H1 (cell line): ENCODE measurements around the gene LAMB1. TPM values are rescaled to one million over a fixed set of nuclear protein-coding genes. Genes with fewer than 3 reads are reported as not detected.

Experiments used
- CTCF ChIA-PET: fragments of 300-600 bp; sonication (Branson Sonifier 250); formaldehyde crosslinking; loops from one replicate; lab custom pipeline; 2021; ENCODE audit not compliant: partially characterized antibody; lab: Charles Lee
- POLR2A ChIA-PET: fragments of 300-600 bp; sonication (Branson Sonifier 250); formaldehyde crosslinking; loops from one replicate; lab custom pipeline; 2021; ENCODE audit warnings: inconsistent platforms; ENCODE audit not compliant: partially characterized antibody; lab: Charles Lee
- DNase-seq, 2 experiments: peaks; one replicate each; pipeline versions ENCODE4 v3.0.0 to v3.0.0-alpha.2; 2010 to 2022; ENCODE audit warnings: low spot score in 2 of 2, low read depth in 1 of 2, mixed read lengths in 1 of 2
- FAIRE-seq: peaks from 2 replicates; lab custom pipeline; 2011; peaks lifted over from hg19 to GRCh38; lab: Jason Lieb, UNC
- H2AFZ ChIP-seq: 2 replicates; pipeline ENCODE4 v1.8.1; 2012; ENCODE audit warnings: low read length, inconsistent platforms
- H2AK5ac ChIP-seq: 2 replicates; pipeline ENCODE4 v1.6.1; 2013; ENCODE audit warnings: low read depth, low read length
- H2BK120ac ChIP-seq: replicated peaks from 2 replicates; pipeline ENCODE3; 2013; ENCODE audit warnings: low read depth, low read length, inconsistent platforms
- H2BK12ac ChIP-seq: 2 replicates; pipeline ENCODE4 v1.6.1; 2013; ENCODE audit warnings: low read depth, low read length
- H2BK15ac ChIP-seq: 2 replicates; pipeline ENCODE4 v1.6.1; 2013; ENCODE audit warnings: low read length
- H2BK20ac ChIP-seq: 2 replicates; pipeline ENCODE4 v1.6.1; 2013; ENCODE audit warnings: low read length
- H2BK5ac ChIP-seq: 2 replicates; pipeline ENCODE4 v1.6.1; 2013; ENCODE audit warnings: low read depth, low read length
- H3K14ac ChIP-seq: 2 replicates; pipeline ENCODE4 v1.6.1; 2013; ENCODE audit warnings: inconsistent platforms; ENCODE audit not compliant: insufficient read length
- H3K18ac ChIP-seq: 2 replicates; pipeline ENCODE4 v1.6.1; 2013; ENCODE audit warnings: low read length; ENCODE audit errors: extremely low read depth
- H3K23ac ChIP-seq: 2 replicates; pipeline ENCODE4 v1.6.1; 2013; ENCODE audit warnings: inconsistent platforms; ENCODE audit not compliant: insufficient read length
- H3K23me2 ChIP-seq: 2 replicates; pipeline ENCODE4 v1.6.1; 2013; ENCODE audit warnings: low read depth, low read length
- H3K27ac ChIP-seq: 2 replicates; pipeline ENCODE4 v1.6.1; 2011; ENCODE audit warnings: low read depth, low read length, inconsistent platforms
- H3K27me3 ChIP-seq, 4 experiments: replicated peaks in 1 of 4; 1 replicate in 1 of 4; 2 replicates in 3 of 4; pipeline versions ENCODE4 v1.6.1 to v1.8.1; 2011 to 2013; ENCODE audit warnings: low read length in 3 of 4, mild to moderate bottlenecking in 3 of 4, inconsistent platforms in 2 of 4, mixed read lengths in 2 of 4, moderate library complexity in 1 of 4; ENCODE audit not compliant: control insufficient read depth in 3 of 4, insufficient read depth in 3 of 4; ENCODE audit errors: extremely low read depth in 1 of 4
- H3K36me3 ChIP-seq, 4 experiments: 2 replicates each; pipeline versions ENCODE4 v1.6.1 to v1.8.1; 2011 to 2013; ENCODE audit warnings: mild to moderate bottlenecking in 4 of 4, low read length in 3 of 4, moderate library complexity in 2 of 4, control low read depth in 1 of 4, inconsistent platforms in 1 of 4; ENCODE audit not compliant: insufficient read depth in 4 of 4, control insufficient read depth in 2 of 4
- H3K4ac ChIP-seq: replicated peaks from 2 replicates; pipeline ENCODE3; 2013; ENCODE audit warnings: low read length, low read depth, mixed read lengths, inconsistent platforms; ENCODE audit not compliant: insufficient read length
- H3K4me1 ChIP-seq, 4 experiments: replicated peaks in 1 of 4; 1 replicate in 1 of 4; 2 replicates in 3 of 4; pipeline versions ENCODE4 v1.6.1 to v1.8.1; 2011 to 2013; ENCODE audit warnings: low read length in 3 of 4, inconsistent platforms in 2 of 4, mixed read lengths in 1 of 4; ENCODE audit not compliant: insufficient read depth in 4 of 4, control insufficient read depth in 3 of 4
- H3K4me2 ChIP-seq, 2 experiments: 2 replicates each; pipeline versions ENCODE4 v1.6.1 to v1.8.1; 2011 to 2013; ENCODE audit warnings: low read depth in 2 of 2, low read length in 2 of 2, control low read depth in 1 of 2, inconsistent platforms in 1 of 2, mild to moderate bottlenecking in 1 of 2; ENCODE audit not compliant: insufficient read depth in 1 of 2
- H3K4me3 ChIP-seq, 4 experiments: fragments of 200-600, 300-600 bp in 1 of 4; sonication (generic), shearing (Covaris generic), sonication (Bioruptor Twin) in 1 of 4; 2 replicates each; pipeline versions ENCODE4 v1.5.1 to v1.8.1; 2011 to 2016; ENCODE audit warnings: low read length in 4 of 4, low read depth in 3 of 4, control low read depth in 2 of 4, inconsistent platforms in 2 of 4, mild to moderate bottlenecking in 2 of 4, mixed read lengths in 1 of 4, moderate library complexity in 1 of 4; ENCODE audit not compliant: insufficient read depth in 2 of 4; ENCODE audit errors: extremely low read depth in 1 of 4
- H3K56ac ChIP-seq: replicated peaks from 2 replicates; pipeline ENCODE3; 2013; ENCODE audit warnings: low read depth, mild to moderate bottlenecking, mixed read lengths, low read length, inconsistent platforms; ENCODE audit not compliant: insufficient read length
- H3K79me1 ChIP-seq: 2 replicates; pipeline ENCODE4 v1.6.1; 2013; ENCODE audit warnings: low read depth, low read length, control low read depth
- H3K79me2 ChIP-seq, 2 experiments: 2 replicates each; pipeline versions ENCODE4 v1.6.1 to v1.8.1; 2012 to 2013; ENCODE audit warnings: low read length in 2 of 2, mild to moderate bottlenecking in 2 of 2, inconsistent platforms in 1 of 2; ENCODE audit not compliant: insufficient read depth in 2 of 2, control insufficient read depth in 1 of 2
- H3K9ac ChIP-seq, 4 experiments: replicated peaks in 1 of 4; 1 replicate in 1 of 4; 2 replicates in 3 of 4; pipeline versions ENCODE4 v1.6.1 to v1.8.1; 2011 to 2013; ENCODE audit warnings: low read depth in 3 of 4, low read length in 3 of 4, control low read depth in 2 of 4, mild to moderate bottlenecking in 2 of 4, moderate library complexity in 2 of 4, inconsistent platforms in 1 of 4; ENCODE audit errors: extremely low read depth in 1 of 4
- H3K9me3 ChIP-seq, 2 experiments: 2 replicates each; pipeline versions ENCODE4 v1.6.1 to v1.8.1; 2012 to 2013; ENCODE audit warnings: mild to moderate bottlenecking in 2 of 2, moderate library complexity in 2 of 2, control low read depth in 1 of 2, inconsistent platforms in 1 of 2, low read depth in 1 of 2, low read length in 1 of 2, mixed read lengths in 1 of 2; ENCODE audit not compliant: insufficient read depth in 2 of 2
- H4K20me1 ChIP-seq, 2 experiments: replicated peaks in 1 of 2; 2 replicates each; pipeline versions ENCODE3 to v1.8.1; 2011 to 2013; ENCODE audit warnings: inconsistent platforms in 2 of 2, low read length in 2 of 2, mild to moderate bottlenecking in 1 of 2; ENCODE audit not compliant: insufficient read depth in 2 of 2, control insufficient read depth in 1 of 2
- H4K5ac ChIP-seq: 2 replicates; pipeline ENCODE4 v1.6.1; 2013; ENCODE audit warnings: low read length, low read depth, mixed read lengths, inconsistent platforms; ENCODE audit not compliant: insufficient read length
- H4K8ac ChIP-seq: 2 replicates; pipeline ENCODE4 v1.8.0; 2013; ENCODE audit warnings: mild to moderate bottlenecking, moderate library complexity, low read length, inconsistent platforms; ENCODE audit not compliant: insufficient read depth; ENCODE audit errors: extremely low read depth
- H4K91ac ChIP-seq: replicated peaks from 2 replicates; pipeline ENCODE3; 2013; ENCODE audit warnings: low read length, mixed read lengths, inconsistent platforms; ENCODE audit not compliant: insufficient read length
- ASH2L ChIP-seq: fragments of 200-600, 300-600 bp; sonication (generic); IDR thresholded peaks from one replicate; pipeline ENCODE4 v1.7.1; 2017; ENCODE audit warnings: low read length
- BRCA1 ChIP-seq: IDR thresholded peaks from 2 replicates; pipeline ENCODE4 v1.6.1; 2012; ENCODE audit warnings: low read depth, low read length, improper control_type of control experiment
- CREB1 ChIP-seq: IDR thresholded peaks from 2 replicates; pipeline ENCODE4 v1.6.1; 2012; ENCODE audit warnings: inconsistent platforms
- GTF2F1 ChIP-seq: IDR thresholded peaks from 2 replicates; pipeline ENCODE4 v1.6.1; 2012; ENCODE audit warnings: low read depth, low read length, improper control_type of control experiment, borderline replicate concordance
- HDAC2 ChIP-seq, 2 experiments: fragments of 300-600 bp in 1 of 2; sonication (generic) in 1 of 2; IDR thresholded peaks; 2 replicates each; pipeline ENCODE4 v1.6.1; 2011 to 2012; ENCODE audit warnings: low read depth in 2 of 2, low read length in 2 of 2, mild to moderate bottlenecking in 2 of 2, moderate library complexity in 2 of 2, borderline replicate concordance in 1 of 2, inconsistent platforms in 1 of 2
- RFX5 ChIP-seq: IDR thresholded peaks from 2 replicates; pipeline ENCODE4 v1.6.1; 2011; ENCODE audit warnings: low read depth, low read length, improper control_type of control experiment, borderline replicate concordance
- RNF2 ChIP-seq: fragments of 200-900, 300-1000 bp; sonication (generic); IDR thresholded peaks from 2 replicates; pipeline ENCODE4 v1.7.1; 2016; ENCODE audit warnings: borderline replicate concordance, low read depth, mild to moderate bottlenecking, antibody characterized with exemption, low read length; ENCODE audit not compliant: poor library complexity, severe bottlenecking; ENCODE audit errors: missing control alignments
- TBP ChIP-seq: IDR thresholded peaks from 2 replicates; pipeline ENCODE4 v1.6.1; 2011; ENCODE audit warnings: low read depth, low read length, improper control_type of control experiment
- WGBS, 2 experiments: shearing (Covaris generic) in 1 of 2; methylation state at CpG; one replicate each; pipeline versions ENCODE4 v1.1.6 to v1.1.7; 2013 to 2015; ENCODE audit warnings: low lambda C conversion rate in 2 of 2, mixed read lengths in 2 of 2, inconsistent platforms in 1 of 2, low coverage in 1 of 2, missing lambda C conversion rate in 1 of 2; ENCODE audit not compliant: insufficient replicate concordance in 2 of 2, insufficient coverage in 1 of 2, insufficient read length in 1 of 2; ENCODE audit errors: extremely low coverage in 1 of 2, missing lambda C conversion rate in 1 of 2; 5-methylcytosine and 5-hydroxymethylcytosine counted together
- polyA plus RNA-seq, 7 experiments: library from polyadenylated mRNA; depleted of rRNA in 3 of 7; stranded (reverse) in 5 of 7; unstranded in 2 of 7; fragments of >200 nt in 5 of 7; fragments of 200-250 nt in 2 of 7; gene quantifications; 1 replicate in 5 of 7; 2 replicates in 1 of 7; 4 replicates in 1 of 7; pipeline versions ENCODE4 v1.2.1 to v1.2.3, GENCODE V29; 2011 to 2013; ENCODE audit warnings: missing spikeins in 2 of 7, mixed read lengths in 2 of 7
- total RNA-seq: library from RNA; stranded (reverse); fragmentation: NEBNext Ultra II Directional; extraction: Animal tissue kit (Norgen Biotek cat#: 25700); gene quantifications from 2 replicates; pipeline ENCODE4 v1.2.1, GENCODE V29; 2021
- TF ChIP-seq, protein P1 (sequence below): IDR thresholded peaks from 2 replicates; pipeline ENCODE4 v1.6.1; 2012; ENCODE audit warnings: inconsistent platforms
- TF ChIP-seq, protein P2 (sequence below), 3 experiments: IDR thresholded peaks; 1 replicate in 2 of 3; 2 replicates in 1 of 3; pipeline versions ENCODE4 v1.5.1 to v1.6.1; 2011; ENCODE audit warnings: low read length in 3 of 3, mild to moderate bottlenecking in 3 of 3, inconsistent platforms in 2 of 3, low read depth in 1 of 3, moderate library complexity in 1 of 3; ENCODE audit not compliant: insufficient read depth in 1 of 3; ENCODE audit errors: control extremely low read depth in 1 of 3

LAMB1 gene
- total and polyA plus RNA-seq, 2 of the 8 experiments (the other 6 are each of a cell fraction or from before 2014, with no cell fraction given), result 31.9 to 38.5 TPM

DNA sequence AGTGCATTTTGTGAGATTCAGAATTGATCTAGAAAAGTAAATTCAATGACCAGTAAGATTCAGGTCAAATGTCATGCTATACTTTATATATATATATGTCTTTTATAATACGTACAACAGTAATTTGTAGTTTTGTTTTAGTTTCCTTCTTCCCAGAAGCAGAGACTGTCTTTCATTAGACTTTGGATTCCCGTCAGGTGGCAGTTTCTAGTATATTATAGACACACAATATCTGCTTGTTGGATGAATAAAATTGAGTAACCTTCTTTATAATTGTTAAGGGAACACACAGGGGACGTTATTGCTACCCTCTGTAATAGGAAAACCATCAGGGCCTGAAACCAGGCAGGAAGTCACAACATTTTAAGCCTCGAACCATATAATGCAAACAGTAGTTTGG is 5.3 kb upstream of the LAMB1 start:
- Histone ChIP-seq H2BK20ac (no peak overlapping the region), H2BK120ac (no peak overlapping the region), H3K9ac (no peak overlapping the region), H3K18ac (no peak overlapping the region), H3K27ac (no peak overlapping the region), H2BK12ac (no peak overlapping the region), H3K4me2 (no peak overlapping the region), H3K79me2 (no peaks in the 10 kb centered on the region), H4K20me1 (peaks cover 2 to 3% of the 10 kb centered on the region in 2 experiments), H3K9me3 (no peaks in the 10 kb centered on the region), H2AFZ (no peak overlapping the region), H4K91ac (no peak overlapping the region), H3K4me1 (peaks cover 2 to 12% (median 6%) of the 10 kb centered on the region in 4 experiments; a peak in 6 of 7 replicates), H3K36me3 (no peaks in the 10 kb centered on the region), H3K4me3 (no peak overlapping the region), H4K8ac (no peak overlapping the region), H4K5ac (no peak overlapping the region), H2AK5ac (no peak overlapping the region), H3K27me3 (peaks cover 25 to 46% (median 39%) of the 10 kb centered on the region in 4 experiments), H3K4ac (no peak overlapping the region), H3K14ac (no peak overlapping the region), H2BK15ac (no peak overlapping the region), H3K23ac (no peak overlapping the region), H3K56ac (no peak overlapping the region), H2BK5ac (no peak overlapping the region), H3K23me2 (peaks cover 4% of the 10 kb centered on the region), H3K79me1 (no peaks in the 10 kb centered on the region)
- CTCF ChIA-PET, result interaction anchor here (1.8 kb wide), 1 partner anchor 8 kb away, joined by 5 read pairs; no protein-coding TSS in a partner anchor
- FAIRE-seq (no peak), DNase-seq (no peak)
- POLR2A ChIA-PET, result no interaction called here
- WGBS, 2 experiments, result 81% methylated on average over 4 of the region's 4 CpGs; no CpG with 5 or more reads in 1 of the 2 experiments
- no peak for TF ChIP-seq TBP
- no peak for TF ChIP-seq BRCA1
- no peak for TF ChIP-seq GTF2F1
- TF ChIP-seq HDAC2 (IDR thresholded peaks at IDR 0.05; ENCODE audit: borderline replicate concordance in 1 of 2, low read depth in 2 of 2, low read length in 2 of 2), result no peak
- no peak for TF ChIP-seq RNF2
- no peak for TF ChIP-seq ASH2L
- TF ChIP-seq RFX5, result no peak
- TF ChIP-seq, protein P1, sequence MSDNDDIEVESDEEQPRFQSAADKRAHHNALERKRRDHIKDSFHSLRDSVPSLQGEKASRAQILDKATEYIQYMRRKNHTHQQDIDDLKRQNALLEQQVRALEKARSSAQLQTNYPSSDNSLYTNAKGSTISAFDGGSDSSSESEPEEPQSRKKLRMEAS, result no peak
- no peak for TF ChIP-seq CREB1
- TF ChIP-seq, protein P2, sequence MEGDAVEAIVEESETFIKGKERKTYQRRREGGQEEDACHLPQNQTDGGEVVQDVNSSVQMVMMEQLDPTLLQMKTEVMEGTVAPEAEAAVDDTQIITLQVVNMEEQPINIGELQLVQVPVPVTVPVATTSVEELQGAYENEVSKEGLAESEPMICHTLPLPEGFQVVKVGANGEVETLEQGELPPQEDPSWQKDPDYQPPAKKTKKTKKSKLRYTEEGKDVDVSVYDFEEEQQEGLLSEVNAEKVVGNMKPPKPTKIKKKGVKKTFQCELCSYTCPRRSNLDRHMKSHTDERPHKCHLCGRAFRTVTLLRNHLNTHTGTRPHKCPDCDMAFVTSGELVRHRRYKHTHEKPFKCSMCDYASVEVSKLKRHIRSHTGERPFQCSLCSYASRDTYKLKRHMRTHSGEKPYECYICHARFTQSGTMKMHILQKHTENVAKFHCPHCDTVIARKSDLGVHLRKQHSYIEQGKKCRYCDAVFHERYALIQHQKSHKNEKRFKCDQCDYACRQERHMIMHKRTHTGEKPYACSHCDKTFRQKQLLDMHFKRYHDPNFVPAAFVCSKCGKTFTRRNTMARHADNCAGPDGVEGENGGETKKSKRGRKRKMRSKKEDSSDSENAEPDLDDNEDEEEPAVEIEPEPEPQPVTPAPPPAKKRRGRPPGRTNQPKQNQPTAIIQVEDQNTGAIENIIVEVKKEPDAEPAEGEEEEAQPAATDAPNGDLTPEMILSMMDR (IDR thresholded peaks at IDR 0.05; ENCODE audit: control extremely low read depth in 1 of 3, insufficient read depth in 1 of 3, low read depth in 1 of 3, low read length in 3 of 3), result no peak
